GM12801 (cell line): ENCODE measurements around the gene SSRP1.

ENCODE experiments used
- TF ChIP-seq, protein P1 (sequence below): IDR thresholded peaks from one replicate; pipeline ENCODE4 v1.5.1; 2011; ENCODE audit warnings: control low read depth; ENCODE audit not compliant: insufficient read length; ENCODE audit errors: extremely low read depth

Gene SSRP1

DNA sequence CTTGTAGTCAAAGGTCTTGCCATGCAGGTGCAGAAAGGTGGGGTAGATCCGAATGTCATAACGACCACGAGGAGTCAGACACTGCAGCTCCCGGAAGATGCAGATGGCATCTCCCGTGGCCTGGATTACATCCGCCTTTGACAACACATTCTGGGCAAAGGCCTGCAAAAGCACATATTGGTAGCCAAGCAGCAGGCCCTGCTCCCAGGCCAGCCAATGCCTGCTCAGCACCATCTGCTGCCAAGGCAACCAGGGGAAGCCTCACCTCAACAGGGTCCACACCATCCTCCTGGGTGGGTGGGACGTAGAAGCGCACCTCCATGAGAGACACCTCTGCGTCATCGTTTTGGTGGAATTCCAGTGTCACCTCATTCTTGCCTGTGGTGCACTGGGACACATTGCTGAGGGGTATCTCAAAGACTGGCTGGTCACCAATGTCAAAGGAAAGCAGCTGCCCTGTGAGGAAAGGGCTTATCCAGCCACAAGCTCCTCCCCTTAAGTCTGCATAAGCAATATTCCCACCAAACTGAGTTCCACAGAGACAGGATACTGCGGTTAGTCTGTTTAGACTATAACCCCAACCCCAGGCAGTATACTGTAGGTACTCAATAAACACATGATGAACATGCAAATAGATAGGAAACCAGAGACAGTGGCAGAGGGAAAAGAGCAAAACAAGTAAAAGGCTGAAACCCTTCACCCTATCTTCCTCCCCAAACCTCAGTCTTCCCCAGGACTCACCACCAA, 2.8 kb downstream of the SSRP1 start:
- TF ChIP-seq, protein P1, sequence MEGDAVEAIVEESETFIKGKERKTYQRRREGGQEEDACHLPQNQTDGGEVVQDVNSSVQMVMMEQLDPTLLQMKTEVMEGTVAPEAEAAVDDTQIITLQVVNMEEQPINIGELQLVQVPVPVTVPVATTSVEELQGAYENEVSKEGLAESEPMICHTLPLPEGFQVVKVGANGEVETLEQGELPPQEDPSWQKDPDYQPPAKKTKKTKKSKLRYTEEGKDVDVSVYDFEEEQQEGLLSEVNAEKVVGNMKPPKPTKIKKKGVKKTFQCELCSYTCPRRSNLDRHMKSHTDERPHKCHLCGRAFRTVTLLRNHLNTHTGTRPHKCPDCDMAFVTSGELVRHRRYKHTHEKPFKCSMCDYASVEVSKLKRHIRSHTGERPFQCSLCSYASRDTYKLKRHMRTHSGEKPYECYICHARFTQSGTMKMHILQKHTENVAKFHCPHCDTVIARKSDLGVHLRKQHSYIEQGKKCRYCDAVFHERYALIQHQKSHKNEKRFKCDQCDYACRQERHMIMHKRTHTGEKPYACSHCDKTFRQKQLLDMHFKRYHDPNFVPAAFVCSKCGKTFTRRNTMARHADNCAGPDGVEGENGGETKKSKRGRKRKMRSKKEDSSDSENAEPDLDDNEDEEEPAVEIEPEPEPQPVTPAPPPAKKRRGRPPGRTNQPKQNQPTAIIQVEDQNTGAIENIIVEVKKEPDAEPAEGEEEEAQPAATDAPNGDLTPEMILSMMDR: no peak

DNA sequence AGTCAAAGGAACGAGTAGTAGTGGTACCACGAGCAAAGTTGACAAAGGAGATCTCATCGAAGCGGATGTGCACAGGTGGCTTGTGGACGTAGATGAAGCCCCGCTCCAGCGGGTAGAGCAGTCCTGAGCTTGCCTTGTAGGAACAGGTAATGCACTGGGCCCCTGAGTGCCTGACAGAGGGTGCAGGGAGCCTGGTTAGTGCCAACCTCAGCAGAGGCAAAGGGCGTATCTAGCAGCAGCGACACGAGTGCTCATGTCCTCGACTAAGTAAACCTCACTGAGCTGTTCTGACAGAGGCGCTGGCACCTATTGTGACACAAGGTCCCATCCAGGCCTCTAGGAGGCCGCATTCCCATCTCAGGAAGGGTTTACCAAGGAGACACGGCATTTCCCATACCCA, 4.0 kb downstream of the SSRP1 start:
- TF ChIP-seq, protein P1: no peak

DNA sequence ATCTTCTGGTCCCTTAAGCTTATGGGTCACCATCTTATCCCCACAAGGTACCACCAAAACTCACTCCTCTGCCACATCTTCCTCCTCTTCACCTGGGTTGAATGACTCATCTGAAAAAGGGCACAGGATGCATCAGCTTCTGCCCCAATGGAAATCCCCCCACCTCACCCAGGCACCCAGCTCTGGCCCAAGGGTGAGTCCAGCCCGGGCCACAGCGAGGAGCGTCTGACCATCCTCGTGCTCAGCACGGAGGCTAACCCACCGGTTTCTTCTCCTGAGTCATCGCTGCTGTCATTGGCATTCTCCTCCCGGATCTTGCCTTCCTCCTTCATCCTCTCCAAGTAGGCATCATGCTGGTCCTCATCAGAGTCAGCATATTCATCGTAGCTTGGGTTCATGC, 5.7 kb downstream of the SSRP1 start:
- TF ChIP-seq, protein P1: no peak

DNA sequence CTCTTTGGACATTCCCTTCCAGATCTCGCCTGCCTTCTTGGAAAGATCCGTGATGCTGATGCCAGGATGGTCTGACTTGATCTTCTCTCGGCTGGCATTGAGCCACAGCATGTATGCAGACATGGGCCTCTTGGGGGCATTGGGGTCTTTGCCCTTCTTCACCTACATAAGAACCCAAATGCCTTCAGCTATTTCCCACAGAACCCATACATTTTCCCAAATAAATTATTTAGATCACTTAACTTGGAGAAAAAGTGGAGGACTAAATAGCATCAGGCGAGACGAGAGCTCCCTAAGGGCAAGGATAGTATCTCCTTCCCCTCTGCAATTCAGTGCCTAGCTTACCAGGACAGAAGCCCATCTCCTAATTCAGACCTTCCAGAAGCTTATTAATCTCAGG, 8.0 kb downstream of the SSRP1 start:
- TF ChIP-seq, protein P1: no peak

DNA sequence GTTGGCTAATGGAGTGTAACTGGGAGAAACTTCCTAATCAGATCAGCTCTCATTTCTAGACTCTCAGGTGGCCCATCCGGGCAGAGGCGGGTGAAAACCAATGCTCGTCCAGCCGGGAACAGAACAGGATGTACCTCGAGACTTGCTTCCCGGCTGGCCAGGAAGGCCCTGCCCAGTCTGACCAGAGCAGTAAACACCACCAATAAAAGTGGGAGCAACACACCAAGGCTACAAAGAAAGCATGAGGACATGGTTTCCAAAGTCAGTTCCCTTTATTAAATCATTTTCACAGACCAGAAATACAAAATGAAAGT, 10.0 kb downstream of the SSRP1 start:
- TF ChIP-seq, protein P1: no peak

DNA sequence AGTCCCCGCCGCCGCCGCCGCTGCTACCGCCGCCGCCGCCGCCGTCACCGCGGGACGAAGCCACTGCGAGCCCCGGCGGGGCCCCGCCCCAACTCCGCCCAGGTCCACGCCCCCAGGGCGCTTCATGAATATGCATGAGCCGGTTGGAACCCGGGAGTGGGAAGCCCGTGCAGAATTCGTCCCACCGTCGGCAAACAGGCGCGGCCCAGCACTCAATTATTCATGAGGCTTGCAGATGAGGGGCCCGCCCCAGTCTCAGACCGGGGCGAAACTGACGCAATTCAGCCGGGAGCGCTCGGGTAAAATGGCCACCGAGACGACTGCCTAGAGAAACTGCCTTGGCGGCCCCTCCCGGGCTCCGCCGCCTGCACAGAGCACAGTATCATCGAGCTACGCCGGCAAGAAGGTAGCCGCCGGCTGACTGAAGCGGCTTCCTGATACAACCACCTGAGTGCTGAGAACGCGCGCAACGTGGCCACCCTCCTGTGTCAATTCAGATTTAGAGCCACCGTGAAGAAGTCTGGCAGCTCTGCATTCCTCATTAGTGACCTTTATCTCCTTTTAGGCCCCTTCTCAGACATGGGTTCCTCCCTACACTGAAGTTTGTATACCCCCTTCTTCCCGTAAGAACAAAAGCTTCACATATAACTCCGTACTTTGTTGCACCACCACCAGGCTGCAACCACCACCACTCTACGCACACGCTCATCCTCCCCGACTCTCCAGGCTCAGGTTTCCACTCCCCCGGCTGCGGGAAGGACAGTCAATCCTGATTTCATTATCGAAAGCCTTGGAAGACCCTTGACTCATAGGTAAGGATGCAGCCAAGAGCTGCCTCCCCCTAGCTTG, 10.6 kb downstream of the SSRP1 start, which contains the start of gene TNKS1BP1:
TSS of gene TNKS1BP1 (minus strand) at position 67 of the 849 bp plus-strand sequence. CDS start 3,067 bp downstream, outside the sequence.
- TF ChIP-seq, protein P1: no peak

DNA sequence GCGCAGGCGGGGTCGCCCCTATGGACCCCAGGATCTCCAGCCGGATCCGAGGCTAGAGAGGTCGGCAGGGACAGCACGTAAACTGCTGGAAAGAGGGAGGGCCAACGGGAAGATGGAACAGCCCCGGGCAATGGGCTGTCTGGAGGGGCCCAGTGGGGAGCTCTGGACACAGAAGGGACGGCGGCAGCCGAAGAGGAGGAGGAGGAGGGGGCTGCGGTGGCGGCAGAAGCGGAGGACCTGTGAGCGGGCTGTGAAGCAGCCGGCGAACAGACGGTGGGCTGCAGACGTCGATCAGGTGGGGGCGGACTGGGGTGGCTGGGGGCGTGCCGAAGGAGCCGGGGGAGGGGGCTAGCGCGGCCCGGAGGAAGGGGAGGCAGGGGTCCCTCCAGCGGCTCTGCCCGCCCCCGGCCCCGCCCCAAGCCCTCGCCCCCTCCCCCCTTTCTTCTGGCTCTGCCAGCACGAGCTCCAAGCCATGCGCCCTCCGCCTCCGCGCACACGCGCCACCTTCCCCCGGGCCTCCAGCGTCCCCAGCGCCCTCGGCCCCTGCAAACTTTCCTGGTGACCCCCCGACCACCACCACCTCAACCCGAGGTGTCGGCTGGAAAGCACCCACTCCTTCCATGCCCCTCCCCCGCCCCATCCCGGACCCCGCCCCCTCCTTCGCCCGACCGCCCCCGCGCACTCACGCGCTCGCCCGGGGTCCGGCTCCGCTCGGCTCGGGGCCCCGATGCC, 11.4 kb downstream of the SSRP1 start:
- TF ChIP-seq, protein P1: no peak
